ENCODE data around the gene ARMCX4. TPM values are rescaled to one million over a fixed set of nuclear protein-coding genes. Genes with fewer than 3 reads are reported as not detected.
"Not testable (repeated sequence)": the region's sequence is repeated elsewhere in the genome, so short reads cannot be mapped to it uniquely, and the experiment has no call there.

The ARMCX4 gene
- total RNA-seq, 1 donor from 2014 or later = 1.6 TPM

GRCh38 chrX:101493225-101493624 is 8.0 kb downstream of the ARMCX4 start:
- no peak overlapping the region for H3K4me3 ChIP-seq (ENCODE audit: low read depth, low read length)

GRCh38 chrX:101502929-101503328 is 17.7 kb downstream of the ARMCX4 start:
- not testable (repeated sequence) for DNase-seq (ENCODE audit: low read depth); H3K4me3 ChIP-seq (ENCODE audit: low read depth, low read length)

More at GRCh38 chrX:101493225-101493624, 8.0 kb downstream of the ARMCX4 start:
- no peak for DNase-seq (ENCODE audit: low read depth)
- TF ChIP-seq, protein P1, sequence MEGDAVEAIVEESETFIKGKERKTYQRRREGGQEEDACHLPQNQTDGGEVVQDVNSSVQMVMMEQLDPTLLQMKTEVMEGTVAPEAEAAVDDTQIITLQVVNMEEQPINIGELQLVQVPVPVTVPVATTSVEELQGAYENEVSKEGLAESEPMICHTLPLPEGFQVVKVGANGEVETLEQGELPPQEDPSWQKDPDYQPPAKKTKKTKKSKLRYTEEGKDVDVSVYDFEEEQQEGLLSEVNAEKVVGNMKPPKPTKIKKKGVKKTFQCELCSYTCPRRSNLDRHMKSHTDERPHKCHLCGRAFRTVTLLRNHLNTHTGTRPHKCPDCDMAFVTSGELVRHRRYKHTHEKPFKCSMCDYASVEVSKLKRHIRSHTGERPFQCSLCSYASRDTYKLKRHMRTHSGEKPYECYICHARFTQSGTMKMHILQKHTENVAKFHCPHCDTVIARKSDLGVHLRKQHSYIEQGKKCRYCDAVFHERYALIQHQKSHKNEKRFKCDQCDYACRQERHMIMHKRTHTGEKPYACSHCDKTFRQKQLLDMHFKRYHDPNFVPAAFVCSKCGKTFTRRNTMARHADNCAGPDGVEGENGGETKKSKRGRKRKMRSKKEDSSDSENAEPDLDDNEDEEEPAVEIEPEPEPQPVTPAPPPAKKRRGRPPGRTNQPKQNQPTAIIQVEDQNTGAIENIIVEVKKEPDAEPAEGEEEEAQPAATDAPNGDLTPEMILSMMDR (conservative IDR thresholded peaks at IDR 0.05; ENCODE audit: low read depth, low read length) = no peak

GRCh38 chrX:101507372-101507771 is 22.1 kb downstream of the ARMCX4 start:
- TF ChIP-seq, protein P1 (conservative IDR thresholded peaks at IDR 0.05; ENCODE audit: low read depth, low read length) = no peak
- DNase-seq (ENCODE audit: low read depth) = no peak
- no peak overlapping the region for H3K4me3 ChIP-seq (ENCODE audit: low read depth, low read length)

- no peak for DNase-seq (ENCODE audit: low read depth)
- TF ChIP-seq, protein P1 (conservative IDR thresholded peaks at IDR 0.05; ENCODE audit: low read depth, low read length) = no peak
- H3K4me3 ChIP-seq (ENCODE audit: low read depth, low read length) = no peak overlapping the region
Measured at GRCh38 chrX:101507986-101508385, 22.7 kb downstream of the ARMCX4 start.

DNA sequence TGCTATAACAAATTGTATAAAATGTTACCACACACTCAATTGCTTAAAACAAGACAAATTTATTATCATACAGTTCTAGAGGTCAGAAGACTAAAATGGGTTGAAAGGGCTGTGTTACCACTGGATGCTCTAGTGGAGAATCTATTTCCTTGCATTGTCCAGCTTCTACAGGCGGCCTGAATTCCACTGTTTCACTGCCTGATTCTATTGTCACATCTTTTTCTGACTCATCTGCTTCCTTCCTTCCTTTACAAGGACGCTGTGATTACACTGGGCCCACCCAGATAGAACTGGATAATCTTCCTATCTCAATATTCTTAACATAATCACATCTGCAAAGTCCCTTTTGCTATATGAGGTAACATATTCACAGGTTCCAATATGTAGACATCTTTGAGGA is 45.7 kb downstream of the ARMCX4 start:
- TF ChIP-seq, protein P1 (conservative IDR thresholded peaks at IDR 0.05; ENCODE audit: low read depth, low read length) = no peak
- no peak for DNase-seq (ENCODE audit: low read depth)
- H3K4me3 ChIP-seq (ENCODE audit: low read depth, low read length) = no peak overlapping the region

Other genes starting within 250 kb of the ARMCX4 start
- 0.36 and 1.3 TPM in 2 replicates for gene TAF7L, start 194.1 kb upstream of the ARMCX4 start, total RNA-seq
- 3.6 and 12.2 TPM in 2 replicates for gene TIMM8A, start 136.7 kb upstream of the ARMCX4 start, total RNA-seq
- gene BTK, start 99.3 kb upstream of the ARMCX4 start, total RNA-seq = 0.14 TPM in 1 of 2 replicates, not detected in the other
- gene RPL36A, start 94.4 kb upstream of the ARMCX4 start, total RNA-seq = 507 and 845 TPM in 2 replicates
- gene GLA, start 77.5 kb upstream of the ARMCX4 start, total RNA-seq = 53.3 and 61.6 TPM in 2 replicates
- gene HNRNPH2, start 77.2 kb upstream of the ARMCX4 start, total RNA-seq = 47.2 and 67.8 TPM in 2 replicates
- 15.5 and 18.3 TPM in 2 replicates for gene ARMCX1, start 65.1 kb downstream of the ARMCX4 start, total RNA-seq
- gene ARMCX6, start 132.5 kb downstream of the ARMCX4 start, total RNA-seq = 14.4 and 20.5 TPM in 2 replicates
- gene ARMCX3, start 137.7 kb downstream of the ARMCX4 start, total RNA-seq = 20.3 and 22.7 TPM in 2 replicates
- 20.9 and 29.4 TPM in 2 replicates for gene ARMCX2, start 174.4 kb downstream of the ARMCX4 start, total RNA-seq